NCI-H2029 treated with DMSO at 0.1 percent for 48 hours (cell line): ENCODE data around the gene SCAF8.
A peak's percentile ranks its signal among the peaks of the same experiment; 100 is the strongest.

ENCODE experiments used
- DNase-seq: peaks from one replicate; lab custom pipeline; 2025; lab: John Stamatoyannopoulos, UW

Gene SCAF8

GRCh38 chr6:154841109-154841508 lies 107.9 kb downstream of the SCAF8 start:
- no peak for DNase-seq

GRCh38 chr6:154842833-154843232 lies 109.6 kb downstream of the SCAF8 start:
- DNase-seq = no peak

GRCh38 chr6:154847318-154847717 lies 114.1 kb downstream of the SCAF8 start:
- DNase-seq = no peak

GRCh38 chr6:154848580-154848979 lies 115.4 kb downstream of the SCAF8 start:
- peak; percentile 49 for DNase-seq

- no peak for DNase-seq
Observed at GRCh38 chr6:154849475-154849874, 116.3 kb downstream of the SCAF8 start.

GRCh38 chr6:154852687-154853086 lies 119.5 kb downstream of the SCAF8 start:
- DNase-seq = no peak

- DNase-seq = no peak
Observed at GRCh38 chr6:154857529-154857928, 124.3 kb downstream of the SCAF8 start.

- DNase-seq = no peak
Observed at GRCh38 chr6:154861825-154862224, 128.6 kb downstream of the SCAF8 start.

GRCh38 chr6:154862536-154862935 lies 129.3 kb downstream of the SCAF8 start:
- DNase-seq = no peak

- peak; percentile 14 for DNase-seq
Observed at GRCh38 chr6:154864066-154864430, 130.8 kb downstream of the SCAF8 start.

GRCh38 chr6:154865291-154865690 lies 132.1 kb downstream of the SCAF8 start:
- DNase-seq = no peak

GRCh38 chr6:154868143-154868594 lies 135.0 kb downstream of the SCAF8 start:
- DNase-seq = peak; percentile 15

- DNase-seq = no peak
Observed at GRCh38 chr6:154872542-154873114, 139.4 kb downstream of the SCAF8 start.

GRCh38 chr6:154873546-154873945 lies 140.3 kb downstream of the SCAF8 start:
- DNase-seq = no peak

GRCh38 chr6:154874773-154875592 lies 141.8 kb downstream of the SCAF8 start:
- DNase-seq = no peak

- no peak for DNase-seq
Observed at GRCh38 chr6:154876486-154877280, 143.5 kb downstream of the SCAF8 start.

GRCh38 chr6:154878871-154879491 lies 145.8 kb downstream of the SCAF8 start:
- DNase-seq = no peak

GRCh38 chr6:154882107-154882506 lies 148.9 kb downstream of the SCAF8 start:
- no peak for DNase-seq
